ENCODE results near the gene ADAMTS7. TPM values are rescaled to one million over a fixed set of nuclear protein-coding genes. Genes with fewer than 3 reads are reported as not detected.

ADAMTS7 gene
- total and polyA plus RNA-seq, 2 of the 4 experiments (the other 2 are of a cell fraction): 1.4 to 12.6 TPM

DNA sequence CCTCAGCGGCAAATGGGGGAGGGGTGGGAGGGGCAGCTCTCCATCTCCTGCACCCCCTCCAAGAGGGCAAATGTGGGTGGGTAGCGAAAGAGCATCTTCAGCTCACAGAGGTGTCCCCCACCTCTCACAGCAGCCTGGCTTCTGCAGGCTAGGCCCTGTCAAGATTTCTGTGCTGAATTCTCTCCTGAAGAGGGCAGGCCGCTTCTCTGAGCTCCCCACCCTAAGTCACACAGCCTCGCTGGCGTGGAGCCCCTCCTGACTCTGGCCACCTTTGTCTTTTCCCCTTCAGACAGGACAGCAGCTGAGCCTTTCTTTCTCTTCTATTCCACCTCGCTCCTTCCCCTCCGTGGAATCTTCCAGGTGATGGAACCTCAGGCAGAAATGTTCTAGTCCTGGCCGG, 26.3 kb upstream of the ADAMTS7 start:
- Histone ChIP-seq H3K79me1 (ENCODE audit: low read depth in 1 of 2, low read length in 2 of 2) (no peaks in the 10 kb centered on the region), H2AK5ac (ENCODE audit: low read depth, low read length) (no peak overlapping the region), H3K9me3 (ENCODE audit: control insufficient read depth, insufficient read depth, low read length) (no peaks in the 10 kb centered on the region), H4K20me1 (ENCODE audit: insufficient read depth, low read length) (no peaks in the 10 kb centered on the region), H4K5ac (ENCODE audit: low read depth, low read length) (no peak overlapping the region), H3K23ac (ENCODE audit: low read depth, low read length) (no peak overlapping the region), H3K4me2 (ENCODE audit: low read depth, low read length) (no peak overlapping the region), H3K18ac (ENCODE audit: low read depth, low read length) (no peak overlapping the region), H3K4me3 (ENCODE audit: insufficient read depth, low read depth, low read length) (no peak overlapping the region), H3K36me3 (ENCODE audit: control insufficient read depth, insufficient read depth, low read length) (no peaks in the 10 kb centered on the region), H2BK120ac (ENCODE audit: low read depth, low read length) (no peak overlapping the region), H3K9ac (ENCODE audit: low read depth, low read length) (no peak overlapping the region), H3K14ac (replicated peaks; ENCODE audit: low read depth, low read length) (no peak overlapping the region), H3K27ac (ENCODE audit: insufficient read depth, low read length) (no peak overlapping the region), H3K9me1 (ENCODE audit: insufficient read depth, low read length) (no peaks in the 10 kb centered on the region; the same call in 1 of the 2 replicates), H2AK9ac (replicated peaks; ENCODE audit: low read depth, low read length, poor library complexity) (no peak overlapping the region), H2BK20ac (ENCODE audit: low read depth, low read length) (no peak overlapping the region), H3K4ac (ENCODE audit: low read depth, low read length) (no peak overlapping the region), H4K91ac (ENCODE audit: insufficient read depth, low read depth, low read length) (no peak overlapping the region), H2AFZ (replicated peaks; ENCODE audit: low read length, poor library complexity) (no peak overlapping the region), H4K8ac (ENCODE audit: low read depth in 2 of 2, low read length in 2 of 2) (no peak overlapping the region), H3K56ac (ENCODE audit: extremely low read depth, insufficient read depth, low read length) (no peak overlapping the region), H2BK5ac (ENCODE audit: low read depth, low read length, poor library complexity, severe bottlenecking) (no peak overlapping the region), H3K4me1 (ENCODE audit: control insufficient read depth, insufficient read depth, low read length) (peaks cover 10% of the 10 kb centered on the region; the same call in 1 of the 2 replicates), H2BK15ac (ENCODE audit: low read depth, low read length) (no peak overlapping the region), H3K27me3 (ENCODE audit: control insufficient read depth, insufficient read depth, low read length) (peaks cover 3% of the 10 kb centered on the region; the same call in 1 of the 2 replicates)
- no peak for DNase-seq
- dilution Hi-C loops (cut with HindIII; ENCODE audit: low sequenced_read_pairs, unreplicated experiment) (no loop called here), intact Hi-C loops (cut with micrococcal nuclease) (no loop called here), in situ Hi-C loops (cut with MboI; ENCODE audit: low sequenced_read_pairs) (no loop called here)
- BruUV-seq (replicated peaks): no TSS peak
- TF ChIP-seq, protein P1, sequence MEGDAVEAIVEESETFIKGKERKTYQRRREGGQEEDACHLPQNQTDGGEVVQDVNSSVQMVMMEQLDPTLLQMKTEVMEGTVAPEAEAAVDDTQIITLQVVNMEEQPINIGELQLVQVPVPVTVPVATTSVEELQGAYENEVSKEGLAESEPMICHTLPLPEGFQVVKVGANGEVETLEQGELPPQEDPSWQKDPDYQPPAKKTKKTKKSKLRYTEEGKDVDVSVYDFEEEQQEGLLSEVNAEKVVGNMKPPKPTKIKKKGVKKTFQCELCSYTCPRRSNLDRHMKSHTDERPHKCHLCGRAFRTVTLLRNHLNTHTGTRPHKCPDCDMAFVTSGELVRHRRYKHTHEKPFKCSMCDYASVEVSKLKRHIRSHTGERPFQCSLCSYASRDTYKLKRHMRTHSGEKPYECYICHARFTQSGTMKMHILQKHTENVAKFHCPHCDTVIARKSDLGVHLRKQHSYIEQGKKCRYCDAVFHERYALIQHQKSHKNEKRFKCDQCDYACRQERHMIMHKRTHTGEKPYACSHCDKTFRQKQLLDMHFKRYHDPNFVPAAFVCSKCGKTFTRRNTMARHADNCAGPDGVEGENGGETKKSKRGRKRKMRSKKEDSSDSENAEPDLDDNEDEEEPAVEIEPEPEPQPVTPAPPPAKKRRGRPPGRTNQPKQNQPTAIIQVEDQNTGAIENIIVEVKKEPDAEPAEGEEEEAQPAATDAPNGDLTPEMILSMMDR (conservative IDR thresholded peaks at IDR 0.05; ENCODE audit: low read depth, low read length): no peak
- TF ChIP-seq BHLHE40 (IDR thresholded peaks at IDR 0.05; ENCODE audit: low read depth, low read length): no peak
- no peak for TF ChIP-seq RAD21 (IDR thresholded peaks at IDR 0.05; ENCODE audit: low read length)
- TF ChIP-seq MAZ (IDR thresholded peaks at IDR 0.05; ENCODE audit: borderline replicate concordance, low read depth, low read length): no peak
- TF ChIP-seq CEBPB (IDR thresholded peaks at IDR 0.05; ENCODE audit: low read depth, low read length): no peak
- TF ChIP-seq FOS (IDR thresholded peaks at IDR 0.05; ENCODE audit: low read depth, low read length): no peak
- no peak for TF ChIP-seq RCOR1 (IDR thresholded peaks at IDR 0.05; ENCODE audit: insufficient replicate concordance, low read length)
- no peak for TF ChIP-seq SMC3 (IDR thresholded peaks at IDR 0.05; ENCODE audit: low read depth, low read length)
- no peak for ATAC-seq (ENCODE audit: low read depth)
- 94% methylated on average over 2 of the region's 8 CpGs; no CpG with 5 or more reads in 1 of the 2 experiments for WGBS, 2 experiments (ENCODE audit: extremely low coverage in 2 of 2, insufficient read length in 1 of 2)
- ChIA-PET POLR2A (ENCODE audit: unreplicated experiment) (no interaction called here), CTCF (interaction anchor here (0.7 kb wide), 1 partner anchor 173 kb away, joined by 3 read pairs; no protein-coding TSS in a partner anchor)

Data from IMR-90 (cell line).